ENCODE measurements around the gene SMYD3.

The SMYD3 gene

GRCh38 chr1:246350745-246351144 is 156.3 kb downstream of the SMYD3 start:
- no peak for TF ChIP-seq CTCF (IDR thresholded peaks at IDR 0.05)
- DNase-seq (ENCODE audit: low spot score) = no peak
- Histone ChIP-seq H3K27ac (no peak overlapping the region), H3K4me3 (no peak overlapping the region)

GRCh38 chr1:246343937-246344336 is 163.1 kb downstream of the SMYD3 start:
- Histone ChIP-seq H3K27ac (no peak overlapping the region), H3K4me3 (no peak overlapping the region)
- DNase-seq (ENCODE audit: low spot score) = no peak

GRCh38 chr1:246343251-246343650 is 163.8 kb downstream of the SMYD3 start:
- TF ChIP-seq CTCF (IDR thresholded peaks at IDR 0.05) = no peak
- H3K4me3 ChIP-seq = no peak overlapping the region
- DNase-seq (ENCODE audit: low spot score) = no peak
- H3K27ac ChIP-seq = no peak overlapping the region

More at GRCh38 chr1:246343937-246344336, 163.1 kb downstream of the SMYD3 start:
- TF ChIP-seq CTCF (IDR thresholded peaks at IDR 0.05) = no peak

- no peak for TF ChIP-seq CTCF (IDR thresholded peaks at IDR 0.05)
- DNase-seq (ENCODE audit: low spot score) = no peak
- no peak overlapping the region for H3K4me3 ChIP-seq
- H3K27ac ChIP-seq = no peak overlapping the region
These were observed 168.5 kb downstream of the SMYD3 start for GRCh38 chr1:246338546-246338945.

- H3K4me3 ChIP-seq = no peak overlapping the region
- TF ChIP-seq CTCF (IDR thresholded peaks at IDR 0.05) = no peak
- no peak for DNase-seq (ENCODE audit: low spot score)
- no peak overlapping the region for H3K27ac ChIP-seq
These were observed 169.0 kb downstream of the SMYD3 start for GRCh38 chr1:246338098-246338497.

GRCh38 chr1:246335151-246335550 is 171.9 kb downstream of the SMYD3 start:
- Histone ChIP-seq H3K4me3 (no peak overlapping the region), H3K27ac (no peak overlapping the region)
- no peak for DNase-seq (ENCODE audit: low spot score)
- no peak for TF ChIP-seq CTCF (IDR thresholded peaks at IDR 0.05)

- H3K27ac ChIP-seq = no peak overlapping the region
- no peak for TF ChIP-seq CTCF (IDR thresholded peaks at IDR 0.05)
- no peak overlapping the region for H3K4me3 ChIP-seq
- DNase-seq (ENCODE audit: low spot score) = no peak
These were observed 173.2 kb downstream of the SMYD3 start for GRCh38 chr1:246333855-246334254.

Measured in coronary artery (tissue), 2 donors.